ENCODE results near the gene MS4A8.

DNA sequence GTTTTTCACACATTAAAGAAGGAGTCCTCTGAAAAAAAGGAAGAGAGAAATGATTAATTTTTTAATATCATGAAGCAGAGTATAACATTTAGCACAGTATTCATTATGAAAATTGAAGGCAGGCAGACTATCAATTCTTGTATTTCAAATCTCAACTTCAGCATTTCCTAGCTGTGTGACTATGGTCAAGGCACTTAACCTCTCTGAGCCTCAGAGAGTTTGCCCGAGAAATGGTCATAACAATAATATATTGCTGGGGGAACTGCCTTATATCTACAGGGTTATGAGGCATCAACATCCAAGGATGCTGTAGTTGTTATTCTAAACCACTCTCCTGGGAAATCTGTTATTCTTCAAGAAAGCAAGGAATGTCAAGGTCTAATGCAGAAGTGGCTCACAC, 26.2 kb downstream of the MS4A8 start:
- no peak for TF ChIP-seq CTCF (IDR thresholded peaks at IDR 0.05)
- TF ChIP-seq ZFX (IDR thresholded peaks at IDR 0.05; ENCODE audit: borderline replicate concordance): no peak

Data from 22Rv1 (cell line).